K562 (cell line): ENCODE data around the gene USP13. TPM values are rescaled to one million over a fixed set of nuclear protein-coding genes. Genes with fewer than 3 reads are reported as not detected.

Experiments used
- ATAC-seq: fragments of 200-7000 bp; cut with Tn5 transposase; 3 replicates; pipeline ENCODE4 v1.9.1; 2020; ENCODE audit warnings: moderate library complexity
- BruUV-seq: library from RNA; stranded (reverse); fragments of 400-500 nt; replicated peaks from 2 replicates; lab custom pipeline; 2021; lab: Mats Ljungman, UMichigan
- CTCF ChIA-PET: fragments of 300-600 bp; formaldehyde crosslinking; extraction: SDS; loops from one replicate; lab custom pipeline; 2021; ENCODE audit warnings: low intra/inter-chr PET ratio; lab: Yijun Ruan, JAX
- POLR2A ChIA-PET: fragments of 300-600, 350-650 bp; sonication (Branson Sonifier 250); formaldehyde crosslinking; extraction: SDS; loops from one replicate; lab custom pipeline; 2021; ENCODE audit warnings: antibody characterized with exemption, inconsistent platforms; lab: Yijun Ruan, JAX
- DNase-seq, 4 experiments: peaks; one replicate each; pipeline versions ENCODE4 v3.0.0 to v3.0.0-alpha.2; 2011 to 2018; ENCODE audit warnings: low spot score in 3 of 4, mixed read lengths in 3 of 4; ENCODE audit errors: extremely low read depth in 1 of 4
- FAIRE-seq: peaks from 2 replicates; lab custom pipeline; 2011; peaks lifted over from hg19 to GRCh38; lab: Jason Lieb, UNC
- H2AFZ ChIP-seq: 2 replicates; pipeline ENCODE4 v1.6.0; 2011; ENCODE audit warnings: low read depth, low read length, control low read depth, inconsistent platforms
- H3K27ac ChIP-seq: fragments of 200-600 bp; 3 replicates; pipeline ENCODE4 v1.8.0; 2011; ENCODE audit warnings: low read depth, mild to moderate bottlenecking, control low read depth, inconsistent platforms, low read length, moderate library complexity, mixed read lengths; ENCODE audit errors: extremely low read depth
- H3K27me3 ChIP-seq, 2 experiments: fragments of 300-600 bp in 1 of 2; 2 replicates in 1 of 2; 3 replicates in 1 of 2; pipeline versions ENCODE4 v1.6.0 to v1.8.0; 2011; ENCODE audit warnings: inconsistent platforms in 2 of 2, low read length in 2 of 2, mild to moderate bottlenecking in 1 of 2, mixed read lengths in 1 of 2, moderate library complexity in 1 of 2; ENCODE audit not compliant: control insufficient read depth in 2 of 2, insufficient read depth in 2 of 2
- H3K36me3 ChIP-seq: fragments of 300-600 bp; 3 replicates; pipeline ENCODE4 v1.8.0; 2011; ENCODE audit warnings: mild to moderate bottlenecking, low read length, inconsistent platforms; ENCODE audit not compliant: control insufficient read depth, insufficient read depth
- H3K4me1 ChIP-seq, 2 experiments: fragments of 200-600 bp in 1 of 2; replicated peaks in 1 of 2; 2 replicates in 1 of 2; 3 replicates in 1 of 2; pipeline versions ENCODE4 v1.5.1 to v1.8.0; 2011; ENCODE audit warnings: inconsistent platforms in 2 of 2, low read length in 2 of 2, mild to moderate bottlenecking in 1 of 2, mixed read lengths in 1 of 2, moderate library complexity in 1 of 2; ENCODE audit not compliant: control insufficient read depth in 2 of 2, insufficient read depth in 2 of 2
- H3K4me2 ChIP-seq: 2 replicates; pipeline ENCODE4 v1.6.1; 2011; ENCODE audit warnings: low read length, control low read depth, inconsistent platforms, mixed read lengths; ENCODE audit not compliant: insufficient read depth
- H3K4me3 ChIP-seq: fragments of 200-600 bp; sonication (generic), shearing (Covaris generic); 2 replicates; pipeline ENCODE4 v1.5.1; 2016; ENCODE audit warnings: control low read depth, inconsistent platforms
- H3K79me2 ChIP-seq: fragments of 200-600 bp; 3 replicates; pipeline ENCODE4 v1.8.0; 2011; ENCODE audit warnings: low read length, inconsistent platforms; ENCODE audit not compliant: control insufficient read depth, insufficient read depth
- H3K9ac ChIP-seq, 2 experiments: 2 replicates each; pipeline versions ENCODE4 v1.6.0 to v1.6.1; 2011; ENCODE audit warnings: low read depth in 2 of 2, low read length in 2 of 2, control low read depth in 1 of 2, inconsistent platforms in 1 of 2, mild to moderate bottlenecking in 1 of 2, mixed read lengths in 1 of 2; ENCODE audit not compliant: insufficient read depth in 1 of 2
- H3K9me1 ChIP-seq: one replicate; pipeline ENCODE4 v1.6.0; 2011; ENCODE audit warnings: inconsistent platforms, mild to moderate bottlenecking, low read length, moderate library complexity; ENCODE audit not compliant: control insufficient read depth, insufficient read depth
- H3K9me3 ChIP-seq: replicated peaks from 2 replicates; pipeline ENCODE4 v1.5.1; 2011; ENCODE audit warnings: low read depth, low read length, inconsistent platforms; ENCODE audit not compliant: control insufficient read depth, insufficient read depth
- H4K20me1 ChIP-seq: replicated peaks from 2 replicates; pipeline ENCODE4 v1.6.1; 2011; ENCODE audit warnings: low read length, inconsistent platforms, mixed read lengths; ENCODE audit not compliant: control insufficient read depth, insufficient read depth
- HMG20A ChIP-seq: fragments of 450-650 bp; formaldehyde crosslinking; conservative IDR thresholded peaks from 2 replicates; pipeline ENCODE4 v1.4.0; 2020; ENCODE audit warnings: mild to moderate bottlenecking, mixed read lengths
- SMARCC2 ChIP-seq: fragments of 450-650 bp; IDR thresholded peaks from 2 replicates; pipeline ENCODE4 v1.6.1; 2017; ENCODE audit warnings: antibody characterized with exemption, moderate library complexity, mild to moderate bottlenecking, low read depth
- TAF15 ChIP-seq: fragments of 200-400 bp; formaldehyde crosslinking; IDR thresholded peaks from 2 replicates; pipeline ENCODE4 v1.6.1; 2017; ENCODE audit warnings: mild to moderate bottlenecking, low read depth, low read length, moderate library complexity
- TEAD4 ChIP-seq, 2 experiments: sonication (generic) in 1 of 2; formaldehyde crosslinking in 1 of 2; IDR thresholded peaks; 2 replicates each; pipeline versions ENCODE4 v1.6.1 to v1.8.0; 2012 to 2022; ENCODE audit warnings: borderline replicate concordance in 1 of 2, inconsistent platforms in 1 of 2, low read length in 1 of 2, mild to moderate bottlenecking in 1 of 2, missing genetic modification reagents in 1 of 2
- WGBS: fragments of 100-300 bp; shearing (Covaris generic); methylation state at CpG from one replicate; pipeline ENCODE4 v1.1.6; 2016; ENCODE audit warnings: low coverage, mixed read lengths; ENCODE audit not compliant: insufficient coverage; ENCODE audit errors: missing lambda C conversion rate; 5-methylcytosine and 5-hydroxymethylcytosine counted together
- in situ Hi-C: fragments of 300-500 bp; cut with MboI; formaldehyde crosslinking; loops from 4 replicates; pipeline ENCODE4 v1.15.0; 2018; ENCODE audit warnings: inconsistent platforms, mixed read lengths
- intact Hi-C: fragments of 100-400 bp; cut with micrococcal nuclease; formaldehyde crosslinking; loops from 2 replicates; pipeline ENCODE4 v1.14.2; 2022
- polyA plus RNA-seq, 8 experiments: library from polyadenylated mRNA; depleted of rRNA in 4 of 8; stranded (reverse) in 5 of 8; unstranded in 3 of 8; fragments of >200 nt; fragmentation: Nextera tagmentation in 2 of 8; fragmentation: Illumina TruSeq in 1 of 8; extraction: Ambion mirVana in 2 of 8; extraction: Trizol in 1 of 8; gene quantifications; 2 replicates each; pipeline versions ENCODE4 v1.2.1 to v1.2.3, GENCODE V29; 2011 to 2014; ENCODE audit warnings: inconsistent platforms in 1 of 8, missing spikeins in 1 of 8
- total RNA-seq, 7 experiments: library from RNA; depleted of rRNA in 6 of 7; stranded (reverse); fragments of >200 nt in 6 of 7; fragmentation: Illumina TruSeq in 2 of 7; extraction: Trizol in 2 of 7; gene quantifications; 2 replicates each; pipeline versions ENCODE4 v1.2.1 to v1.2.3, GENCODE V29; 2011 to 2021; ENCODE audit warnings: low replicate concordance in 1 of 7
- TF ChIP-seq, protein P1 (sequence below): fragments of 250-450 bp; sonication (Bioruptor Pico); IDR thresholded peaks from 2 replicates; pipeline ENCODE4 v1.5.0; 2021; ENCODE audit warnings: mild to moderate bottlenecking, moderate library complexity
- TF ChIP-seq, protein P2 (sequence below): fragments of 450-650 bp; IDR thresholded peaks from 2 replicates; pipeline ENCODE4 v1.6.1; 2016; ENCODE audit warnings: mild to moderate bottlenecking, moderate library complexity

Gene USP13
- total and polyA plus RNA-seq, 9 of the 15 experiments (the other 6 are each of a cell fraction or from before 2014, with no cell fraction given), result 0.11 to 2.3 (median 0.51) TPM

DNA sequence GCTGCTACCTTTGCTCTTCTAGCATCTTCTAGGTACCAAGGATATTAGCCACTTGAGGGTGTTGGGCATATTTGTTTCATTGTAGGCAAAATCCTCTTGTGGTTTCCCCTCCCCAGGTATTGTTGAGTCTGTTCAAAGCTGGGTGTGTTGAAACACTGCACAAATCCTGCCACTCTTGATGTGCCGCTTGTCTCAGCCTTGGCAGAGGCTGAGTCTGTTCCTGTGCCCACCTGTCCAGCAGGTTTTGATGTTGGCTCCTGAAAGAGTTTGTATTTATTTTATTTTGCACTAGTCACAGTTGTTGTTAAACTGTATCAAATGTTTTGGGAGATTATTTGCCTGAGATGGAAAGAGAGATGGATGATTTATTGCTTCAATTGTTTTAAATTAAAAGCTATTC, 136.2 kb downstream of the USP13 start:
- Histone ChIP-seq H3K27me3 (no peaks in the 10 kb centered on the region), H3K4me2 (no peak overlapping the region)
- no peak for FAIRE-seq
- TF ChIP-seq, protein P1, sequence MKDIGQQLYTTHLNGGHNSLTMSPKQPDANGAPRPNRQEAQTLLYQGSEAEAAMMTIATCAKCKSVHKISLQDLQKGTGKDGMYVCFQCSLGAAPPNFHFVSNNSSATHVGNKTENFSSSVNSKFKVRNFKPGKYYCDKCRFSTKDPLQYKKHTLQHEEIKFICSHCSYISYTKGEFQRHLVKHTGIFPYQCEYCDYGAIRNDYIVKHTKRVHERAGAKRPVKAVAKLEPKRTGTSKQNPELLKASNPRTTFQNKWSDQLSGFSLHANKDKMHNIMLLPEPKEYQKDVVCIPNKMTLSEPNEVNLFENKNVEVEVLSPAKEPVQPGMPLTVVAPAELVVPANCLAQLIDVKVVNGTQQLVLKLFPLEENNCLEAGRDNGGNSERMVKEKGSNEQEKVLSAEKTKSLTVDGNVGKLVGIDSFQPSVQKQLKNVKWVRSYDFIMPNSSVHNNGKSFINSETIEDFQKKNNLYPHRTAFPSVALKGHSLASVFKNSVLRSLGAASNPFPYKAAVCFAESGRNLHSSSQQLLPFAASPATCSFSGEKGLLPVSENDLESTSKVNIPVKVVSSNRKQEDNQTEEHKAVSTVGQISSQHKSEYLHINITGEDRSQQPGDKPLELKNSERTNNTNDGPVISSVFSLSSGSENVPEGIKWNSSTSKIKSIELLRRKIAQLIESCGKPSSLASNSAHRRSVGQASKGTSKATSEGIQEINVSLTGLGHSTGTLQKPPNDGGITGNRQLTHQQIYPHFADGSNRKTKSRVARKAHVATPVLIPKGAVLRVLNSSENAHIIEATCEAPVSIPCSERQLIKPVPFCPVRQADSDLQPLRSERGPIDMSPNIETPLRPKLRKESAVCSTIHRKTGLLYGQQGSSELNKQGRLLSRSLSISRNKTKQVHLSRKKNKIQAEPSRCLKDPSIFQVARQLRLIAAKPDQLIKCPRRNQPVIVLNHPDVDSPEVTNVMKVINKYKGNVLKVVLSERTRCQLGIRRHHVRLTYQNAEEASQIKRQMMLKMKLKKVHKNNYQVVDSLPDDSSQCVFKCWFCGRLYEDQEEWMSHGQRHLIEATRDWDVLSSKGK, result no peak
- TF ChIP-seq, protein P2, sequence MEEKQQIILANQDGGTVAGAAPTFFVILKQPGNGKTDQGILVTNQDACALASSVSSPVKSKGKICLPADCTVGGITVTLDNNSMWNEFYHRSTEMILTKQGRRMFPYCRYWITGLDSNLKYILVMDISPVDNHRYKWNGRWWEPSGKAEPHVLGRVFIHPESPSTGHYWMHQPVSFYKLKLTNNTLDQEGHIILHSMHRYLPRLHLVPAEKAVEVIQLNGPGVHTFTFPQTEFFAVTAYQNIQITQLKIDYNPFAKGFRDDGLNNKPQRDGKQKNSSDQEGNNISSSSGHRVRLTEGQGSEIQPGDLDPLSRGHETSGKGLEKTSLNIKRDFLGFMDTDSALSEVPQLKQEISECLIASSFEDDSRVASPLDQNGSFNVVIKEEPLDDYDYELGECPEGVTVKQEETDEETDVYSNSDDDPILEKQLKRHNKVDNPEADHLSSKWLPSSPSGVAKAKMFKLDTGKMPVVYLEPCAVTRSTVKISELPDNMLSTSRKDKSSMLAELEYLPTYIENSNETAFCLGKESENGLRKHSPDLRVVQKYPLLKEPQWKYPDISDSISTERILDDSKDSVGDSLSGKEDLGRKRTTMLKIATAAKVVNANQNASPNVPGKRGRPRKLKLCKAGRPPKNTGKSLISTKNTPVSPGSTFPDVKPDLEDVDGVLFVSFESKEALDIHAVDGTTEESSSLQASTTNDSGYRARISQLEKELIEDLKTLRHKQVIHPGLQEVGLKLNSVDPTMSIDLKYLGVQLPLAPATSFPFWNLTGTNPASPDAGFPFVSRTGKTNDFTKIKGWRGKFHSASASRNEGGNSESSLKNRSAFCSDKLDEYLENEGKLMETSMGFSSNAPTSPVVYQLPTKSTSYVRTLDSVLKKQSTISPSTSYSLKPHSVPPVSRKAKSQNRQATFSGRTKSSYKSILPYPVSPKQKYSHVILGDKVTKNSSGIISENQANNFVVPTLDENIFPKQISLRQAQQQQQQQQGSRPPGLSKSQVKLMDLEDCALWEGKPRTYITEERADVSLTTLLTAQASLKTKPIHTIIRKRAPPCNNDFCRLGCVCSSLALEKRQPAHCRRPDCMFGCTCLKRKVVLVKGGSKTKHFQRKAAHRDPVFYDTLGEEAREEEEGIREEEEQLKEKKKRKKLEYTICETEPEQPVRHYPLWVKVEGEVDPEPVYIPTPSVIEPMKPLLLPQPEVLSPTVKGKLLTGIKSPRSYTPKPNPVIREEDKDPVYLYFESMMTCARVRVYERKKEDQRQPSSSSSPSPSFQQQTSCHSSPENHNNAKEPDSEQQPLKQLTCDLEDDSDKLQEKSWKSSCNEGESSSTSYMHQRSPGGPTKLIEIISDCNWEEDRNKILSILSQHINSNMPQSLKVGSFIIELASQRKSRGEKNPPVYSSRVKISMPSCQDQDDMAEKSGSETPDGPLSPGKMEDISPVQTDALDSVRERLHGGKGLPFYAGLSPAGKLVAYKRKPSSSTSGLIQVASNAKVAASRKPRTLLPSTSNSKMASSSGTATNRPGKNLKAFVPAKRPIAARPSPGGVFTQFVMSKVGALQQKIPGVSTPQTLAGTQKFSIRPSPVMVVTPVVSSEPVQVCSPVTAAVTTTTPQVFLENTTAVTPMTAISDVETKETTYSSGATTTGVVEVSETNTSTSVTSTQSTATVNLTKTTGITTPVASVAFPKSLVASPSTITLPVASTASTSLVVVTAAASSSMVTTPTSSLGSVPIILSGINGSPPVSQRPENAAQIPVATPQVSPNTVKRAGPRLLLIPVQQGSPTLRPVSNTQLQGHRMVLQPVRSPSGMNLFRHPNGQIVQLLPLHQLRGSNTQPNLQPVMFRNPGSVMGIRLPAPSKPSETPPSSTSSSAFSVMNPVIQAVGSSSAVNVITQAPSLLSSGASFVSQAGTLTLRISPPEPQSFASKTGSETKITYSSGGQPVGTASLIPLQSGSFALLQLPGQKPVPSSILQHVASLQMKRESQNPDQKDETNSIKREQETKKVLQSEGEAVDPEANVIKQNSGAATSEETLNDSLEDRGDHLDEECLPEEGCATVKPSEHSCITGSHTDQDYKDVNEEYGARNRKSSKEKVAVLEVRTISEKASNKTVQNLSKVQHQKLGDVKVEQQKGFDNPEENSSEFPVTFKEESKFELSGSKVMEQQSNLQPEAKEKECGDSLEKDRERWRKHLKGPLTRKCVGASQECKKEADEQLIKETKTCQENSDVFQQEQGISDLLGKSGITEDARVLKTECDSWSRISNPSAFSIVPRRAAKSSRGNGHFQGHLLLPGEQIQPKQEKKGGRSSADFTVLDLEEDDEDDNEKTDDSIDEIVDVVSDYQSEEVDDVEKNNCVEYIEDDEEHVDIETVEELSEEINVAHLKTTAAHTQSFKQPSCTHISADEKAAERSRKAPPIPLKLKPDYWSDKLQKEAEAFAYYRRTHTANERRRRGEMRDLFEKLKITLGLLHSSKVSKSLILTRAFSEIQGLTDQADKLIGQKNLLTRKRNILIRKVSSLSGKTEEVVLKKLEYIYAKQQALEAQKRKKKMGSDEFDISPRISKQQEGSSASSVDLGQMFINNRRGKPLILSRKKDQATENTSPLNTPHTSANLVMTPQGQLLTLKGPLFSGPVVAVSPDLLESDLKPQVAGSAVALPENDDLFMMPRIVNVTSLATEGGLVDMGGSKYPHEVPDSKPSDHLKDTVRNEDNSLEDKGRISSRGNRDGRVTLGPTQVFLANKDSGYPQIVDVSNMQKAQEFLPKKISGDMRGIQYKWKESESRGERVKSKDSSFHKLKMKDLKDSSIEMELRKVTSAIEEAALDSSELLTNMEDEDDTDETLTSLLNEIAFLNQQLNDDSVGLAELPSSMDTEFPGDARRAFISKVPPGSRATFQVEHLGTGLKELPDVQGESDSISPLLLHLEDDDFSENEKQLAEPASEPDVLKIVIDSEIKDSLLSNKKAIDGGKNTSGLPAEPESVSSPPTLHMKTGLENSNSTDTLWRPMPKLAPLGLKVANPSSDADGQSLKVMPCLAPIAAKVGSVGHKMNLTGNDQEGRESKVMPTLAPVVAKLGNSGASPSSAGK, result no peak
- TF ChIP-seq SMARCC2, result no peak
- TF ChIP-seq TEAD4 (IDR thresholded peaks at IDR 0.05; ENCODE audit: low read length), result no peak
- TF ChIP-seq TEAD4 (CRISPR knock-in tag; IDR thresholded peaks at IDR 0.05; ENCODE audit: borderline replicate concordance), result no peak
- TF ChIP-seq TAF15, result no peak
- no peak for TF ChIP-seq HMG20A (CRISPR knock-in tag)
- TF ChIP-seq, all 486 proteins: peak for 0
- in situ Hi-C loops (no loop called here), intact Hi-C loops (no loop called here)
- Histone ChIP-seq H3K4me1 (no peaks in the 10 kb centered on the region), H3K36me3 (no peaks in the 10 kb centered on the region), H3K9me3 (no peaks in the 10 kb centered on the region), H3K27ac (no peak overlapping the region), H3K9ac (no peak overlapping the region), H3K4me3 (no peak overlapping the region), H2AFZ (no peak overlapping the region), H4K20me1 (no peaks in the 10 kb centered on the region), H3K9me1 (no peaks in the 10 kb centered on the region), H3K79me2 (no peaks in the 10 kb centered on the region)
- ATAC-seq (no peak), DNase-seq (no peak)
- POLR2A ChIA-PET, result no interaction called here
- CTCF ChIA-PET, result no interaction called here
- 0% methylated on average over 1 of the region's 1 CpG for WGBS
- BruUV-seq, result no TSS peak
